GM23338 (cell line): ENCODE measurements around the gene LZTS3. TPM values are rescaled to one million over a fixed set of nuclear protein-coding genes. Genes with fewer than 3 reads are reported as not detected.

Source experiments
- ATAC-seq: fragments of 200-7000 bp; cut with Tn5 transposase; 3 replicates; pipeline ENCODE4 v1.9.1; 2020
- DNase-seq: peaks from one replicate; pipeline ENCODE4 v3.0.0-alpha.2; 2015; ENCODE audit warnings: low spot score
- H2AFZ ChIP-seq: fragments of 200-600 bp; sonication (generic); 2 replicates; pipeline ENCODE4 v1.8.0; 2016; ENCODE audit warnings: antibody characterized with exemption, mild to moderate bottlenecking, moderate library complexity
- H3F3A ChIP-seq: fragments of 200-600 bp; sonication (generic); replicated peaks from 2 replicates; pipeline ENCODE4 v1.8.0; 2017; ENCODE audit warnings: antibody characterized with exemption, mixed run types, low read depth
- H3K27ac ChIP-seq: fragments of 200-600 bp; sonication (generic); 2 replicates; pipeline ENCODE4 v1.6.1; 2016; ENCODE audit warnings: low read depth
- H3K27me3 ChIP-seq: fragments of 200-600 bp; sonication (generic); 2 replicates; pipeline ENCODE4 v1.8.0; 2016; ENCODE audit warnings: mild to moderate bottlenecking, mixed run types, moderate library complexity; ENCODE audit not compliant: insufficient read depth
- H3K36me3 ChIP-seq: fragments of 200-600 bp; sonication (generic); 2 replicates; pipeline ENCODE4 v1.8.0; 2016; ENCODE audit warnings: mild to moderate bottlenecking; ENCODE audit not compliant: insufficient read depth
- H3K4me1 ChIP-seq: fragments of 200-600 bp; sonication (generic); 2 replicates; pipeline ENCODE4 v1.8.0; 2016; ENCODE audit warnings: mild to moderate bottlenecking, moderate library complexity; ENCODE audit not compliant: insufficient read depth
- H3K4me2 ChIP-seq: fragments of 200-600 bp; sonication (generic); 2 replicates; pipeline ENCODE4 v1.7.1; 2017; ENCODE audit warnings: mixed run types
- H3K4me3 ChIP-seq: fragments of 200-600 bp; sonication (generic); 2 replicates; pipeline ENCODE4 v1.6.1; 2016; ENCODE audit warnings: mixed run types
- H3K79me2 ChIP-seq: fragments of 200-600 bp; sonication (generic); replicated peaks from 2 replicates; pipeline ENCODE4 v1.8.0; 2017; ENCODE audit warnings: mild to moderate bottlenecking; ENCODE audit not compliant: insufficient read depth
- H3K9me2 ChIP-seq: fragments of 200-600 bp; sonication (generic); 2 replicates; pipeline ENCODE4 v1.8.0; 2017; ENCODE audit not compliant: insufficient read depth
- H4K20me1 ChIP-seq: fragments of 200-600 bp; sonication (generic); replicated peaks from 2 replicates; pipeline ENCODE4 v1.8.0; 2017; ENCODE audit warnings: mild to moderate bottlenecking; ENCODE audit not compliant: insufficient read depth
- H3K27ac Mint-ChIP-seq: 2 replicates; pipeline ENCODE4 v1.8.0; 2020; ENCODE audit warnings: inconsistent platforms, mild to moderate bottlenecking, moderate library complexity, mixed read lengths
- H3K27me3 Mint-ChIP-seq: 3 replicates; pipeline ENCODE4 v1.8.0; 2022; ENCODE audit warnings: low read depth, mild to moderate bottlenecking, moderate library complexity, mixed read lengths, inconsistent platforms; ENCODE audit not compliant: insufficient read depth, poor library complexity
- H3K36me3 Mint-ChIP-seq: 3 replicates; pipeline ENCODE4 v1.8.0; 2021; ENCODE audit warnings: low read depth, mild to moderate bottlenecking, inconsistent platforms, moderate library complexity, mixed read lengths
- H3K4me1 Mint-ChIP-seq: 3 replicates; pipeline ENCODE4 v1.8.0; 2020; ENCODE audit warnings: mild to moderate bottlenecking, inconsistent platforms, mixed read lengths
- H3K4me3 Mint-ChIP-seq: 3 replicates; pipeline ENCODE4 v1.8.0; 2021; ENCODE audit warnings: moderate library complexity, mild to moderate bottlenecking, inconsistent platforms, mixed read lengths
- H3K9me3 Mint-ChIP-seq: 3 replicates; pipeline ENCODE4 v1.8.0; 2020; ENCODE audit warnings: moderate library complexity, mild to moderate bottlenecking, inconsistent platforms, mixed read lengths
- CREB1 ChIP-seq: fragments of 250-450 bp; sonication (Bioruptor Pico); IDR thresholded peaks from 2 replicates; pipeline ENCODE4 v1.5.0; 2020; ENCODE audit warnings: low read depth, mild to moderate bottlenecking, moderate library complexity
- EZH2 ChIP-seq: fragments of 200-600 bp; sonication (generic); IDR thresholded peaks from one replicate; pipeline ENCODE4 v1.8.0; 2017; ENCODE audit warnings: antibody characterized with exemption, mild to moderate bottlenecking, low read depth; ENCODE audit not compliant: unreplicated experiment
- EZH2phosphoT487 ChIP-seq: fragments of 200-600 bp; sonication (generic); IDR thresholded peaks from one replicate; pipeline ENCODE4 v1.8.1; 2018; ENCODE audit warnings: antibody characterized with exemption; ENCODE audit not compliant: unreplicated experiment
- JUNB ChIP-seq: IDR thresholded peaks from one replicate; pipeline ENCODE4 v1.6.1; 2016; ENCODE audit warnings: antibody characterized with exemption; ENCODE audit not compliant: unreplicated experiment
- NANOG ChIP-seq: IDR thresholded peaks from 2 replicates; pipeline ENCODE4 v1.6.1; 2016; ENCODE audit warnings: antibody characterized with exemption, borderline replicate concordance
- POLR2AphosphoS5 ChIP-seq: IDR thresholded peaks from 2 replicates; pipeline ENCODE4 v1.6.1; 2016; ENCODE audit warnings: antibody characterized with exemption, low read depth
- ZNF114 ChIP-seq: fragments of 250-450 bp; sonication (Bioruptor Pico); IDR thresholded peaks from 2 replicates; pipeline ENCODE4 v1.5.0; 2020; ENCODE audit warnings: mild to moderate bottlenecking, moderate library complexity
- polyA plus RNA-seq: library from polyadenylated mRNA; unstranded; fragments of >200 nt; fragmentation: Nextera tagmentation; extraction: Ambion mirVana; gene quantifications from 2 replicates; pipeline ENCODE4 v1.2.1, GENCODE V29; 2016
- total RNA-seq: library from RNA; depleted of rRNA; stranded (reverse); fragments of >200 nt; shearing (Covaris generic); gene quantifications from 2 replicates; pipeline ENCODE4 v1.2.3, GENCODE V29; 2014
- TF ChIP-seq, protein P1 (sequence below), 2 experiments: fragments of 200-600 bp in 1 of 2; sonication (generic) in 1 of 2; conservative IDR thresholded peaks; 2 replicates each; pipeline versions ENCODE4 v1.5.1 to v1.6.1; 2016 to 2017; ENCODE audit warnings: antibody characterized with exemption in 2 of 2, low read depth in 2 of 2, mild to moderate bottlenecking in 2 of 2, moderate library complexity in 1 of 2
- TF ChIP-seq, protein P2 (sequence below): IDR thresholded peaks from 2 replicates; pipeline ENCODE4 v1.6.1; 2016; ENCODE audit warnings: antibody characterized with exemption
- TF ChIP-seq, protein P3 (sequence below): fragments of 250-450 bp; sonication (Bioruptor Pico); IDR thresholded peaks from 2 replicates; pipeline ENCODE4 v1.5.0; 2020; ENCODE audit warnings: mild to moderate bottlenecking, moderate library complexity

LZTS3 gene
- total and polyA plus RNA-seq, 2 experiments from 2014 or later, result 9.7 to 40.7 TPM

DNA sequence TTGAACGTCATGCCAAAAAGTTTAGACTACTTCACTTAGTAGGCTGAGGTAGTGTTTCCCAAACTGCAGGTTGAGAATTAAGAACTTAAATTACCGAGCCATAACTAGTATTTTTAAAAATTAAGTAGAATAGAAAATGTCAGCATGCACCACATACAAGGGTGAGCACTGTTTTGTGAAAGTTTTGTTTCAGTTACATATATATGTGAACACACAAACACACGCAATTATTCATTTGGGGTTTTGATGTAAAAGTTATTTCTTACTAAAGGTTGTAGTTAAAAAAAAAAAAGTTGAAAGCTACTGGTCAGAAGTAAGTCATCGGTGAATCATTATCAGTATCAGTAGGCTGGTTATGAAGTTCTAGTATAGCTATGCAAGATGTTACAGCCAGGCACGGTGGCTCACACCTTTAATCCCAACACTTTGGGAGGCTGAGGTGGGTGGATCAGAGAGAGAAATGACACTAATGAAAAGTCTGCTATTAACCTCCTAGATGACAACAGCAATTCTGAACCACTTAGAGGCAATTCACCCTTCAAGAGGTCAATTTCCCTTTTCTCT lies 37.8 kb downstream of the LZTS3 start:
- Histone ChIP-seq H3K9me2 (no peaks in the 10 kb centered on the region), H3K4me2 (no peak overlapping the region), H3F3A (no peaks in the 10 kb centered on the region), H4K20me1 (peaks cover 3% of the 10 kb centered on the region; the same call in 1 of the 2 replicates), H2AFZ (no peak overlapping the region), H3K4me3 (no peak overlapping the region), H3K36me3 (no peaks in the 10 kb centered on the region), H3K27me3 (no peaks in the 10 kb centered on the region), H3K27ac (no peak overlapping the region), H3K4me1 (no peaks in the 10 kb centered on the region), H3K79me2 (no peaks in the 10 kb centered on the region)
- no peak overlapping the region for H3K27ac Mint-ChIP-seq
- H3K36me3 Mint-ChIP-seq, result no peaks in the 10 kb centered on the region
- no peaks in the 10 kb centered on the region for H3K4me1 Mint-ChIP-seq
- TF ChIP-seq JUNB, result no peak
- TF ChIP-seq, protein P1, sequence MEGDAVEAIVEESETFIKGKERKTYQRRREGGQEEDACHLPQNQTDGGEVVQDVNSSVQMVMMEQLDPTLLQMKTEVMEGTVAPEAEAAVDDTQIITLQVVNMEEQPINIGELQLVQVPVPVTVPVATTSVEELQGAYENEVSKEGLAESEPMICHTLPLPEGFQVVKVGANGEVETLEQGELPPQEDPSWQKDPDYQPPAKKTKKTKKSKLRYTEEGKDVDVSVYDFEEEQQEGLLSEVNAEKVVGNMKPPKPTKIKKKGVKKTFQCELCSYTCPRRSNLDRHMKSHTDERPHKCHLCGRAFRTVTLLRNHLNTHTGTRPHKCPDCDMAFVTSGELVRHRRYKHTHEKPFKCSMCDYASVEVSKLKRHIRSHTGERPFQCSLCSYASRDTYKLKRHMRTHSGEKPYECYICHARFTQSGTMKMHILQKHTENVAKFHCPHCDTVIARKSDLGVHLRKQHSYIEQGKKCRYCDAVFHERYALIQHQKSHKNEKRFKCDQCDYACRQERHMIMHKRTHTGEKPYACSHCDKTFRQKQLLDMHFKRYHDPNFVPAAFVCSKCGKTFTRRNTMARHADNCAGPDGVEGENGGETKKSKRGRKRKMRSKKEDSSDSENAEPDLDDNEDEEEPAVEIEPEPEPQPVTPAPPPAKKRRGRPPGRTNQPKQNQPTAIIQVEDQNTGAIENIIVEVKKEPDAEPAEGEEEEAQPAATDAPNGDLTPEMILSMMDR (conservative IDR thresholded peaks at IDR 0.05; ENCODE audit: low read depth in 2 of 2), result no peak
- TF ChIP-seq POLR2AphosphoS5, result no peak
- no peak for TF ChIP-seq ZNF114
- no peak for ATAC-seq
- peaks cover 2% of the 10 kb centered on the region for H3K27me3 Mint-ChIP-seq
- no peak for DNase-seq
- no peak overlapping the region for H3K4me3 Mint-ChIP-seq
- H3K9me3 Mint-ChIP-seq, result no peaks in the 10 kb centered on the region

DNA sequence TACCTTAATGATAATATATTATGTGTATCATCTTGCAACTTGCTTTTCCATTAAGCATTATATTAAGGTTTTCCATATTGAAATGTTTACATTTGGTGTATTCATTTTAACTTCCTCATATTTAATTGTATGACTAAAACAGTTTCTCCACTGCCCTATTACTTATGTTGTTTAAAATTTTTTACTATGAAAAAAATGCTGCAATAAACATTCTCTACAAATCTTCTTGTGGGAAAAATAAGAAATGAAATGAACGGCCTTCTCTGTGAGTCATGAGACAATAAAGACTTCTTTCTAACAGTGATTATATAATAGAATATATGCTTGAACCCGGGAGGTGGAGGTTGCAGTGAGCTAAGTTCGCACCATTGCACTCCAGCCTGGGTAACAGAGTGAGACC lies 39.2 kb downstream of the LZTS3 start:
- Histone ChIP-seq H4K20me1 (no peaks in the 10 kb centered on the region; the same call in 1 of the 2 replicates), H3K27me3 (no peaks in the 10 kb centered on the region), H3K36me3 (no peaks in the 10 kb centered on the region), H3K9me2 (no peaks in the 10 kb centered on the region), H3K4me1 (no peaks in the 10 kb centered on the region), H2AFZ (no peak overlapping the region), H3K4me3 (no peak overlapping the region), H3F3A (no peaks in the 10 kb centered on the region), H3K27ac (no peak overlapping the region), H3K79me2 (no peaks in the 10 kb centered on the region), H3K4me2 (no peak overlapping the region)
- no peak overlapping the region for H3K27ac Mint-ChIP-seq
- DNase-seq (no peak), ATAC-seq (no peak)
- H3K9me3 Mint-ChIP-seq, result no peaks in the 10 kb centered on the region
- H3K4me1 Mint-ChIP-seq, result no peaks in the 10 kb centered on the region
- H3K27me3 Mint-ChIP-seq, result peaks cover 2% of the 10 kb centered on the region
- no peak overlapping the region for H3K4me3 Mint-ChIP-seq
- no peaks in the 10 kb centered on the region for H3K36me3 Mint-ChIP-seq
- no peak for TF ChIP-seq POLR2AphosphoS5
- TF ChIP-seq EZH2phosphoT487, result no peak
- TF ChIP-seq EZH2, result no peak
- TF ChIP-seq CREB1 (CRISPR knock-in tag), result no peak
- TF ChIP-seq, protein P2, sequence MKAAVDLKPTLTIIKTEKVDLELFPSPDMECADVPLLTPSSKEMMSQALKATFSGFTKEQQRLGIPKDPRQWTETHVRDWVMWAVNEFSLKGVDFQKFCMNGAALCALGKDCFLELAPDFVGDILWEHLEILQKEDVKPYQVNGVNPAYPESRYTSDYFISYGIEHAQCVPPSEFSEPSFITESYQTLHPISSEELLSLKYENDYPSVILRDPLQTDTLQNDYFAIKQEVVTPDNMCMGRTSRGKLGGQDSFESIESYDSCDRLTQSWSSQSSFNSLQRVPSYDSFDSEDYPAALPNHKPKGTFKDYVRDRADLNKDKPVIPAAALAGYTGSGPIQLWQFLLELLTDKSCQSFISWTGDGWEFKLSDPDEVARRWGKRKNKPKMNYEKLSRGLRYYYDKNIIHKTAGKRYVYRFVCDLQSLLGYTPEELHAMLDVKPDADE, result no peak
- TF ChIP-seq ZNF114, result no peak
- TF ChIP-seq NANOG, result no peak
- TF ChIP-seq JUNB, result no peak
- TF ChIP-seq, protein P3, sequence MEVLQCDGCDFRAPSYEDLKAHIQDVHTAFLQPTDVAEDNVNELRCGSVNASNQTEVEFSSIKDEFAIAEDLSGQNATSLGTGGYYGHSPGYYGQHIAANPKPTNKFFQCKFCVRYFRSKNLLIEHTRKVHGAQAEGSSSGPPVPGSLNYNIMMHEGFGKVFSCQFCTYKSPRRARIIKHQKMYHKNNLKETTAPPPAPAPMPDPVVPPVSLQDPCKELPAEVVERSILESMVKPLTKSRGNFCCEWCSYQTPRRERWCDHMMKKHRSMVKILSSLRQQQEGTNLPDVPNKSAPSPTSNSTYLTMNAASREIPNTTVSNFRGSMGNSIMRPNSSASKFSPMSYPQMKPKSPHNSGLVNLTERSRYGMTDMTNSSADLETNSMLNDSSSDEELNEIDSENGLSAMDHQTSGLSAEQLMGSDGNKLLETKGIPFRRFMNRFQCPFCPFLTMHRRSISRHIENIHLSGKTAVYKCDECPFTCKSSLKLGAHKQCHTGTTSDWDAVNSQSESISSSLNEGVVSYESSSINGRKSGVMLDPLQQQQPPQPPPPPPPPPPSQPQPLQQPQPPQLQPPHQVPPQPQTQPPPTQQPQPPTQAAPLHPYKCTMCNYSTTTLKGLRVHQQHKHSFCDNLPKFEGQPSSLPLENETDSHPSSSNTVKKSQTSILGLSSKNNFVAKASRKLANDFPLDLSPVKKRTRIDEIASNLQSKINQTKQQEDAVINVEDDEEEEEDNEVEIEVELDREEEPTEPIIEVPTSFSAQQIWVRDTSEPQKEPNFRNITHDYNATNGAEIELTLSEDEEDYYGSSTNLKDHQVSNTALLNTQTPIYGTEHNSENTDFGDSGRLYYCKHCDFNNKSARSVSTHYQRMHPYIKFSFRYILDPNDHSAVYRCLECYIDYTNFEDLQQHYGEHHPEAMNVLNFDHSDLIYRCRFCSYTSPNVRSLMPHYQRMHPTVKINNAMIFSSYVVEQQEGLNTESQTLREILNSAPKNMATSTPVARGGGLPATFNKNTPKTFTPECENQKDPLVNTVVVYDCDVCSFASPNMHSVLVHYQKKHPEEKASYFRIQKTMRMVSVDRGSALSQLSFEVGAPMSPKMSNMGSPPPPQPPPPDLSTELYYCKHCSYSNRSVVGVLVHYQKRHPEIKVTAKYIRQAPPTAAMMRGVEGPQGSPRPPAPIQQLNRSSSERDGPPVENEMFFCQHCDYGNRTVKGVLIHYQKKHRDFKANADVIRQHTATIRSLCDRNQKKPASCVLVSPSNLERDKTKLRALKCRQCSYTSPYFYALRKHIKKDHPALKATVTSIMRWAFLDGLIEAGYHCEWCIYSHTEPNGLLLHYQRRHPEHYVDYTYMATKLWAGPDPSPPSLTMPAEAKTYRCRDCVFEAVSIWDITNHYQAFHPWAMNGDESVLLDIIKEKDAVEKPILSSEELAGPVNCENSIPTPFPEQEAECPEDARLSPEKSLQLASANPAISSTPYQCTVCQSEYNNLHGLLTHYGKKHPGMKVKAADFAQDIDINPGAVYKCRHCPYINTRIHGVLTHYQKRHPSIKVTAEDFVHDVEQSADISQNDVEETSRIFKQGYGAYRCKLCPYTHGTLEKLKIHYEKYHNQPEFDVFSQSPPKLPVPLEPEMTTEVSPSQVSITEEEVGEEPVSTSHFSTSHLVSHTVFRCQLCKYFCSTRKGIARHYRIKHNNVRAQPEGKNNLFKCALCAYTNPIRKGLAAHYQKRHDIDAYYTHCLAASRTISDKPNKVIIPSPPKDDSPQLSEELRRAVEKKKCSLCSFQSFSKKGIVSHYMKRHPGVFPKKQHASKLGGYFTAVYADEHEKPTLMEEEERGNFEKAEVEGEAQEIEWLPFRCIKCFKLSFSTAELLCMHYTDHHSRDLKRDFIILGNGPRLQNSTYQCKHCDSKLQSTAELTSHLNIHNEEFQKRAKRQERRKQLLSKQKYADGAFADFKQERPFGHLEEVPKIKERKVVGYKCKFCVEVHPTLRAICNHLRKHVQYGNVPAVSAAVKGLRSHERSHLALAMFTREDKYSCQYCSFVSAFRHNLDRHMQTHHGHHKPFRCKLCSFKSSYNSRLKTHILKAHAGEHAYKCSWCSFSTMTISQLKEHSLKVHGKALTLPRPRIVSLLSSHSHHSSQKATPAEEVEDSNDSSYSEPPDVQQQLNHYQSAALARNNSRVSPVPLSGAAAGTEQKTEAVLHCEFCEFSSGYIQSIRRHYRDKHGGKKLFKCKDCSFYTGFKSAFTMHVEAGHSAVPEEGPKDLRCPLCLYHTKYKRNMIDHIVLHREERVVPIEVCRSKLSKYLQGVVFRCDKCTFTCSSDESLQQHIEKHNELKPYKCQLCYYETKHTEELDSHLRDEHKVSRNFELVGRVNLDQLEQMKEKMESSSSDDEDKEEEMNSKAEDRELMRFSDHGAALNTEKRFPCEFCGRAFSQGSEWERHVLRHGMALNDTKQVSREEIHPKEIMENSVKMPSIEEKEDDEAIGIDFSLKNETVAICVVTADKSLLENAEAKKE, result no peak
- TF ChIP-seq, protein P1 (conservative IDR thresholded peaks at IDR 0.05; ENCODE audit: low read depth in 2 of 2), result no peak
